GM23338 (cell line): ENCODE data around the gene ACSL6. TPM values are rescaled to one million over a fixed set of nuclear protein-coding genes. Genes with fewer than 3 reads are reported as not detected.

ENCODE experiments used
- ATAC-seq: fragments of 200-7000 bp; cut with Tn5 transposase; 3 replicates; pipeline ENCODE4 v1.9.1; 2020
- DNase-seq: peaks from one replicate; pipeline ENCODE4 v3.0.0-alpha.2; 2015; ENCODE audit warnings: low spot score
- H2AFZ ChIP-seq: fragments of 200-600 bp; sonication (generic); 2 replicates; pipeline ENCODE4 v1.8.0; 2016; ENCODE audit warnings: antibody characterized with exemption, mild to moderate bottlenecking, moderate library complexity
- H3F3A ChIP-seq: fragments of 200-600 bp; sonication (generic); replicated peaks from 2 replicates; pipeline ENCODE4 v1.8.0; 2017; ENCODE audit warnings: antibody characterized with exemption, mixed run types, low read depth
- H3K27ac ChIP-seq: fragments of 200-600 bp; sonication (generic); 2 replicates; pipeline ENCODE4 v1.6.1; 2016; ENCODE audit warnings: low read depth
- H3K27me3 ChIP-seq: fragments of 200-600 bp; sonication (generic); 2 replicates; pipeline ENCODE4 v1.8.0; 2016; ENCODE audit warnings: mild to moderate bottlenecking, mixed run types, moderate library complexity; ENCODE audit not compliant: insufficient read depth
- H3K36me3 ChIP-seq: fragments of 200-600 bp; sonication (generic); 2 replicates; pipeline ENCODE4 v1.8.0; 2016; ENCODE audit warnings: mild to moderate bottlenecking; ENCODE audit not compliant: insufficient read depth
- H3K4me1 ChIP-seq: fragments of 200-600 bp; sonication (generic); 2 replicates; pipeline ENCODE4 v1.8.0; 2016; ENCODE audit warnings: mild to moderate bottlenecking, moderate library complexity; ENCODE audit not compliant: insufficient read depth
- H3K4me2 ChIP-seq: fragments of 200-600 bp; sonication (generic); 2 replicates; pipeline ENCODE4 v1.7.1; 2017; ENCODE audit warnings: mixed run types
- H3K4me3 ChIP-seq: fragments of 200-600 bp; sonication (generic); 2 replicates; pipeline ENCODE4 v1.6.1; 2016; ENCODE audit warnings: mixed run types
- H3K79me2 ChIP-seq: fragments of 200-600 bp; sonication (generic); replicated peaks from 2 replicates; pipeline ENCODE4 v1.8.0; 2017; ENCODE audit warnings: mild to moderate bottlenecking; ENCODE audit not compliant: insufficient read depth
- H3K9me2 ChIP-seq: fragments of 200-600 bp; sonication (generic); 2 replicates; pipeline ENCODE4 v1.8.0; 2017; ENCODE audit not compliant: insufficient read depth
- H4K20me1 ChIP-seq: fragments of 200-600 bp; sonication (generic); replicated peaks from 2 replicates; pipeline ENCODE4 v1.8.0; 2017; ENCODE audit warnings: mild to moderate bottlenecking; ENCODE audit not compliant: insufficient read depth
- H3K27ac Mint-ChIP-seq: 2 replicates; pipeline ENCODE4 v1.8.0; 2020; ENCODE audit warnings: inconsistent platforms, mild to moderate bottlenecking, moderate library complexity, mixed read lengths
- H3K27me3 Mint-ChIP-seq: 3 replicates; pipeline ENCODE4 v1.8.0; 2022; ENCODE audit warnings: low read depth, mild to moderate bottlenecking, moderate library complexity, mixed read lengths, inconsistent platforms; ENCODE audit not compliant: insufficient read depth, poor library complexity
- H3K36me3 Mint-ChIP-seq: 3 replicates; pipeline ENCODE4 v1.8.0; 2021; ENCODE audit warnings: low read depth, mild to moderate bottlenecking, inconsistent platforms, moderate library complexity, mixed read lengths
- H3K4me1 Mint-ChIP-seq: 3 replicates; pipeline ENCODE4 v1.8.0; 2020; ENCODE audit warnings: mild to moderate bottlenecking, inconsistent platforms, mixed read lengths
- H3K4me3 Mint-ChIP-seq: 3 replicates; pipeline ENCODE4 v1.8.0; 2021; ENCODE audit warnings: moderate library complexity, mild to moderate bottlenecking, inconsistent platforms, mixed read lengths
- H3K9me3 Mint-ChIP-seq: 3 replicates; pipeline ENCODE4 v1.8.0; 2020; ENCODE audit warnings: moderate library complexity, mild to moderate bottlenecking, inconsistent platforms, mixed read lengths
- CREB1 ChIP-seq: fragments of 250-450 bp; sonication (Bioruptor Pico); IDR thresholded peaks from 2 replicates; pipeline ENCODE4 v1.5.0; 2020; ENCODE audit warnings: low read depth, mild to moderate bottlenecking, moderate library complexity
- CTCF ChIP-seq, 2 experiments: fragments of 200-600 bp in 1 of 2; sonication (generic) in 1 of 2; conservative IDR thresholded peaks; 2 replicates each; pipeline versions ENCODE4 v1.5.1 to v1.6.1; 2016 to 2017; ENCODE audit warnings: antibody characterized with exemption in 2 of 2, low read depth in 2 of 2, mild to moderate bottlenecking in 2 of 2, moderate library complexity in 1 of 2
- ETS1 ChIP-seq: IDR thresholded peaks from 2 replicates; pipeline ENCODE4 v1.6.1; 2016; ENCODE audit warnings: antibody characterized with exemption
- EZH2 ChIP-seq: fragments of 200-600 bp; sonication (generic); IDR thresholded peaks from one replicate; pipeline ENCODE4 v1.8.0; 2017; ENCODE audit warnings: antibody characterized with exemption, mild to moderate bottlenecking, low read depth; ENCODE audit not compliant: unreplicated experiment
- EZH2phosphoT487 ChIP-seq: fragments of 200-600 bp; sonication (generic); IDR thresholded peaks from one replicate; pipeline ENCODE4 v1.8.1; 2018; ENCODE audit warnings: antibody characterized with exemption; ENCODE audit not compliant: unreplicated experiment
- JUNB ChIP-seq: IDR thresholded peaks from one replicate; pipeline ENCODE4 v1.6.1; 2016; ENCODE audit warnings: antibody characterized with exemption; ENCODE audit not compliant: unreplicated experiment
- NANOG ChIP-seq: IDR thresholded peaks from 2 replicates; pipeline ENCODE4 v1.6.1; 2016; ENCODE audit warnings: antibody characterized with exemption, borderline replicate concordance
- POLR2AphosphoS5 ChIP-seq: IDR thresholded peaks from 2 replicates; pipeline ENCODE4 v1.6.1; 2016; ENCODE audit warnings: antibody characterized with exemption, low read depth
- REST ChIP-seq: IDR thresholded peaks from one replicate; pipeline ENCODE4 v1.6.1; 2018; ENCODE audit warnings: antibody characterized with exemption; ENCODE audit not compliant: unreplicated experiment
- STAT1 ChIP-seq: IDR thresholded peaks from one replicate; pipeline ENCODE4 v1.6.1; 2016; ENCODE audit warnings: antibody characterized with exemption; ENCODE audit not compliant: unreplicated experiment
- ZNF114 ChIP-seq: fragments of 250-450 bp; sonication (Bioruptor Pico); IDR thresholded peaks from 2 replicates; pipeline ENCODE4 v1.5.0; 2020; ENCODE audit warnings: mild to moderate bottlenecking, moderate library complexity
- ZNF331 ChIP-seq: fragments of 250-450 bp; sonication (Bioruptor Pico); IDR thresholded peaks from 2 replicates; pipeline ENCODE4 v1.5.0; 2020; ENCODE audit warnings: low read depth, mild to moderate bottlenecking, moderate library complexity
- ZNF462 ChIP-seq: fragments of 250-450 bp; sonication (Bioruptor Pico); IDR thresholded peaks from 2 replicates; pipeline ENCODE4 v1.5.0; 2020; ENCODE audit warnings: mild to moderate bottlenecking, moderate library complexity
- polyA plus RNA-seq: library from polyadenylated mRNA; unstranded; fragments of >200 nt; fragmentation: Nextera tagmentation; extraction: Ambion mirVana; gene quantifications from 2 replicates; pipeline ENCODE4 v1.2.1, GENCODE V29; 2016
- total RNA-seq: library from RNA; depleted of rRNA; stranded (reverse); fragments of >200 nt; shearing (Covaris generic); gene quantifications from 2 replicates; pipeline ENCODE4 v1.2.3, GENCODE V29; 2014

The ACSL6 gene
- total and polyA plus RNA-seq, 2 experiments from 2014 or later: 0.76 to 3.6 TPM

- Histone ChIP-seq H3K79me2 (no peaks in the 10 kb centered on the region), H3K27ac (no peak overlapping the region), H3K9me2 (peaks cover 4% of the 10 kb centered on the region; the same call in 1 of the 2 replicates), H3F3A (no peaks in the 10 kb centered on the region), H4K20me1 (no peaks in the 10 kb centered on the region), H3K27me3 (no peaks in the 10 kb centered on the region), H2AFZ (peak overlapping the region; percentile 59), H3K4me2 (peak overlapping the region; percentile 54), H3K4me3 (no peak overlapping the region), H3K4me1 (peaks cover 18% of the 10 kb centered on the region), H3K36me3 (no peaks in the 10 kb centered on the region)
- H3K4me1 Mint-ChIP-seq: peaks cover 32% of the 10 kb centered on the region
- peaks cover 8% of the 10 kb centered on the region for H3K27me3 Mint-ChIP-seq
- no peaks in the 10 kb centered on the region for H3K36me3 Mint-ChIP-seq
- DNase-seq: peak; percentile 43
- no peaks in the 10 kb centered on the region for H3K9me3 Mint-ChIP-seq
- H3K4me3 Mint-ChIP-seq: peak overlapping the region; percentile 26; the same call in 1 of the 3 replicates
- peak; percentile 11 for ATAC-seq
- no peak for TF ChIP-seq ETS1
- TF ChIP-seq ZNF462 (CRISPR knock-in tag): no peak
- TF ChIP-seq REST: no peak
- no peak for TF ChIP-seq POLR2AphosphoS5
- TF ChIP-seq CTCF (conservative IDR thresholded peaks at IDR 0.05; ENCODE audit: low read depth in 2 of 2): no peak
- TF ChIP-seq ZNF114: no peak
- TF ChIP-seq ZNF331 (CRISPR knock-in tag): no peak
- TF ChIP-seq NANOG: no peak
- no peak for TF ChIP-seq EZH2
- TF ChIP-seq STAT1: no peak
- TF ChIP-seq CREB1 (CRISPR knock-in tag): no peak
- no peak for TF ChIP-seq JUNB
- TF ChIP-seq EZH2phosphoT487: no peak
- H3K27ac Mint-ChIP-seq: no peak overlapping the region
Observed at GRCh38 chr5:132001647-132002561, 9.6 kb downstream of the ACSL6 start.
